ENCODE measurements around the gene WASHC3. TPM values are rescaled to one million over a fixed set of nuclear protein-coding genes. Genes with fewer than 3 reads are reported as not detected.

The WASHC3 gene
- total RNA-seq, 1 donor from 2014 or later, result 47.8 TPM

DNA sequence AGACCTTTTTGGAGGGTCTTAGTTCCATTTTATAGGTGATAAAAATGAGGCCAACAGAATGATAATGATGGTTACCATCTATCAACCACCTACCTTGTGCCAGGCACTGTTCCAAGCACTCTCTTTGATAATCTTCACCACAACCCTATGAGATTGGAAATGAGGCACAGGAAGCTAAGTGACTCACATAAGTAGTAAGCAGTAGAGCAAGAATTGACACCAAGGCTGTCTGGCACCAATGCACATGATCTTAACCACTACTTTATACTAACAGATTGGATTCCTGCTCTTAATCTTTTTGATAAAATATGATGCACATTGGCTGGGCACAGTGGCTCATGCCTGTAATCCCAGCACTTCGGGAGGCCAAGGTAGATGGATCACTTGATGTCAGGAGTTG, 93.0 kb downstream of the WASHC3 start:
- no peak for DNase-seq (ENCODE audit: low read depth in 2 of 2)

GRCh38 chr12:101967506-101967905, 94.3 kb downstream of the WASHC3 start:
- no peak for DNase-seq (ENCODE audit: low read depth in 2 of 2)

DNA sequence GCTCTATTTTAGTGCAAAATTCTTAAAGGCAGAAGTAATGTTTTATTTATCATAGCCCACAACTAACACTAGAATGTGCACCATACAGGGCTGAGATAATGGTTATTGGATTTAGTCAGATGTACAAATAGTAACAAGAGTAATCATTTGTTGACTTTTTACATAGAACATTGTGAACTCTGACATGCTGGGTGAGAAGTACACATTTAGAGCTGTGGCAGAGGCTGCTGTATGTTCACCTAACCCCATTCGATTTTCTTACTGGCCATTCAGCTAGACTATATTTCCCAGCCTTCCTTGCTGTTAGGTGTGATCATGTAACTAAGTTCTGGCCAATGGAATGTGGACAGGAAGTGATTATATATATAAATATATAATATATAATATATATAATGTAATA, 95.3 kb downstream of the WASHC3 start:
- no peak for DNase-seq (ENCODE audit: low read depth in 2 of 2)

GRCh38 chr12:101963697-101964096, 98.1 kb downstream of the WASHC3 start:
- DNase-seq (ENCODE audit: low read depth in 2 of 2), result no peak

Other genes with a start within 250 kb of the WASHC3 start
- gene GNPTAB, start 231.0 kb downstream of the WASHC3 start, total RNA-seq, result 19.1 and 22.3 TPM in 2 replicates
- 31.5 and 32.4 TPM in 2 replicates for gene DRAM1, start 184.4 kb downstream of the WASHC3 start, total RNA-seq
- 17.3 and 23.7 TPM in 2 replicates for gene NUP37, start 58.1 kb upstream of the WASHC3 start, total RNA-seq
- gene PARPBP, start 58.2 kb upstream of the WASHC3 start, total RNA-seq, result 6.3 and 13.5 TPM in 2 replicates
- not detected in 2 replicates for gene PMCH, start 135.8 kb upstream of the WASHC3 start, total RNA-seq

All from dermis microvascular lymphatic vessel endothelial cell (primary cell).